GM18951 (cell line): ENCODE results near the gene SHANK2.

Experiments used
- POLR2A ChIP-seq: IDR thresholded peaks from 4 replicates; pipeline ENCODE4 v1.6.1; 2011; ENCODE audit warnings: mild to moderate bottlenecking; ENCODE audit not compliant: insufficient read length, insufficient read depth; ENCODE audit errors: extremely low read depth
- in situ Hi-C: fragments of 300-500 bp; cut with MboI; formaldehyde crosslinking; loops from one replicate; pipeline ENCODE4 v1.12.0; 2022; ENCODE audit warnings: low sequenced_read_pairs, mixed read lengths, inconsistent platforms; ENCODE audit not compliant: unreplicated experiment

The SHANK2 gene

GRCh38 chr11:71212871-71213559, 39.4 kb downstream of the SHANK2 start:
- TF ChIP-seq POLR2A, result no peak
- in situ Hi-C loops, result no loop called here

DNA sequence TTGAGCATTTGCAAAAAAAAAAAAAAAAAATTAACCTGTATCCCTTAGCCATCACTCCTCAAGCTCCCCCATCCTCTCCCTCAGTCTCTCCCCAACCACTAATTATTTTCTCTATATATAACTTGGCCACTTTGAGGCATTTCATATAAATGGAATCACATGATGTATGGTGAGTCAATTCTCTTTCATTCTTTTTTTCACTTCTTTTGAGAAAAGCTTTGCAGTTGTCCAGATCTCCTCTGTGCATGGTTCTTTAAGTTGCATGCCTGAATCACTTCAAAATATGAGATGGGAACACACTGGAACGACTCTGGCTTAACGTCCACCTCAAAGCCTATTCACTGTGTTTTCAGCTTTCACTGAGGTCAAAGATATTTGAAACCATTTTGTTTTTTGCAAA, 40.7 kb downstream of the SHANK2 start:
- TF ChIP-seq POLR2A, result no peak
- in situ Hi-C loops, result no loop called here

GRCh38 chr11:71210861-71211260, 41.5 kb downstream of the SHANK2 start:
- no peak for TF ChIP-seq POLR2A
- in situ Hi-C loops, result no loop called here

GRCh38 chr11:71209656-71210055, 42.7 kb downstream of the SHANK2 start:
- TF ChIP-seq POLR2A, result no peak
- in situ Hi-C loops, result no loop called here

GRCh38 chr11:71209181-71209580, 43.2 kb downstream of the SHANK2 start:
- no peak for TF ChIP-seq POLR2A
- in situ Hi-C loops, result no loop called here

GRCh38 chr11:71208011-71208774, 44.2 kb downstream of the SHANK2 start:
- no peak for TF ChIP-seq POLR2A
- in situ Hi-C loops, result no loop called here

DNA sequence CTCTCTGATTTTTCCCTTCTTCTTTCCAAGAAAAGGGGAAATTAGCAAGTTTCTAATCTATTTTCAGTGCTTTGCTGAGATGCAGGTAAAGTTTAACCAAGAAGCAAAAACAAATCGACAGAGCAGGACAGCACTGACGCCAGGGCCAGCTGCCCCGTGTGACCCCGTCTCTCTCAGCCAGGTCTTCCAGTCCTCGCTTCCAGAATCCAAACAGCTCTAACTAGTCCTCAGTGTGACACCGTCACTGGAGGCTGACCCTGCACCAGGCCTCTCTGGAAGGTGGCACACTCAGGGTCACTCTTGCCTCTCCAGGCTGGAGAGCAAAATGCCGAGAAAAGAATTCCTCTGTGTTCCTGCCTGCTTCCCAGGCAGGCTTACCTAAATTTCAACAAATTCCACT, 44.8 kb downstream of the SHANK2 start:
- in situ Hi-C loops, result no loop called here
- no peak for TF ChIP-seq POLR2A

GRCh38 chr11:71206186-71206585, 46.2 kb downstream of the SHANK2 start:
- in situ Hi-C loops, result no loop called here
- no peak for TF ChIP-seq POLR2A

DNA sequence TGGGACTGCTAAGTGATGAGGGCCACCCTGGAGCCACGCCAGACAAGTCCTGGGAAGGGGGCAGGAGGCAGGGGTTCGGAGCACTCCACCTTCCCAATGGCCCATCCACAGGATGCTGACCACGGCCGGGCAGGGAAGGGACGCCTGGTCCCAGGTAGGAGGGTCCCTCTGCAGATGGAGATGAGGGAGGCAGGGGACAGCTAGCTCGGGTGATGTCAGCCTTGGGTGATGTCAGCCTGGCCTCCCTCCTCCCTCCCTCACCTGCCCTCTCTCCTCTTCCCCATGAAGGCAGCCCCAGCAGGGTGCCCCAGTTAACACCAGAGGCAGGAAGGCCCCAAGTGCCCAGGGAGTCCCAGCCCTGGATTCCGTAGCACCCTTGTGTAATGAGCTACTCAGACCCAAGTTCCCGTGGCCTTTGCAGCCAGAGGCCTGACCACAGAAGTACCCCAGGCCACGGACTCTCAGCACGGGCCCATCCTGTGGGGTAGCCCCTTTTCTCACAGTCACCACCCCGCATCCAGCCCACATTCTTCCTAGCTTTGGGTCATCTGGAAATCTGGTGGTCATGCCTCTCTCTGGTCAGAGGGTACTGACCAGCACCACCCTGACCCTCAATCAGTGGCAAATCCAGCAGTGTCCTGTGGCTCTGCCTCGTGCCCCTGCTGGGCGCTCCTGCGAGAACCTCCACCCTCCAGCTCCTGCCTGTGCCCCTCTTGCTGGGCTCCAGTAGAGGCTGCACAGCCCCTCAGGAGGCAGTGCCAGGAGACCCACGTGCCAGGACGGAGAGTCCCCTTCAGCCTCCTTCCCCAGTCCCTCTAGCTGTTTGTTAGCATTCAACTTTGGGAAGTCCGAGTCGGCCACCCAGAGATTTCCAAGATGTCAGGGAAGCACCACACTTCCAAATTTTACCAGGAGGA, 47.4 kb downstream of the SHANK2 start:
- no peak for TF ChIP-seq POLR2A
- in situ Hi-C loops, result no loop called here

- TF ChIP-seq POLR2A, result no peak
- in situ Hi-C loops, result no loop called here
These were observed 48.1 kb downstream of the SHANK2 start for GRCh38 chr11:71204294-71204693.

DNA sequence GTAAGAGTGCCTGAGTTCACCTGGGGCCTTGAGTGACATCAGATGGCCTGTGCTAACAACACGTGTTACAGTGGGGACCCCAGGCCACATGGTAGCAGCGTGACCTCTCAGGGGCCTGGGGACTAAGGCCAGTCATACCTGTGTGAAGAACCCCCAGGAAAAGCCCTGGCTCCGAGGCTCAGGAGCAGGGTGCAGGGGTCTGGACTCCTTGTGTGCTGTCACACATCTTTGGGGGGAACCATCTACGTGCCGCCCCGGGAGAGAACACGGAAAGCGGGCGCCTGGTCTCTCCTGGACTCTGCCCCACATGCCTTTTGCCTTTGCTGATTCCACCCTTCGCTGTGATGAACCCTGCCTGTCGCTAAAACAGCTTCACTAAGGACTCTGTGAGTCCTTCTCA, 48.7 kb downstream of the SHANK2 start:
- in situ Hi-C loops, result no loop called here
- no peak for TF ChIP-seq POLR2A

- TF ChIP-seq POLR2A, result no peak
- in situ Hi-C loops, result no loop called here
These were observed 49.4 kb downstream of the SHANK2 start for GRCh38 chr11:71202966-71203365.

DNA sequence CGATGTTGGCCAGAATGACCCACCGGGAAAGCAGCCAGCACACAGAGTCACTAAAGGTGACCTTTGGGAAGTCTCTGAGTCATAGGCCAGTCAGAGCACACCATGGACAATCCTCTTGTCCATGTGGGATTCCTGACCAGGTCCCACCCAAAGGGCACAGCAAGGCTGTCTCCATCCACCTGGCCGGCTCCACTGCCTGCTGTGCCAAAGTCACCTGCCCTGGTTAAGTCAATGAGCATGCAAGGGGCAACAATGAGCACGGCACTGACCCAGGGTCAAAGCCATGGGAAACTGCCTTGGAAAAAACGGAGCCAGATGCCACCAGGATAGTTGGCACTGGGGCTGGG, 49.8 kb downstream of the SHANK2 start:
- no peak for TF ChIP-seq POLR2A
- in situ Hi-C loops, result no loop called here
